GM12891 (cell line): ENCODE measurements around the gene PI4KA.

Experiments
- POLR2A ChIP-seq: IDR thresholded peaks from 2 replicates; pipeline ENCODE4 v1.6.1; 2011; ENCODE audit warnings: low read depth, low read length, control low read depth
- POLR2AphosphoS5 ChIP-seq: IDR thresholded peaks from 2 replicates; pipeline ENCODE4 v1.6.1; 2011; ENCODE audit warnings: low read depth, low read length, control low read depth

- no peak for TF ChIP-seq POLR2AphosphoS5
- TF ChIP-seq POLR2A = no peak
Measured at GRCh38 chr22:20740222-20740951, 118.2 kb downstream of the PI4KA start.
